DOHH2 (cell line): ENCODE results near the gene IRF6.

Experiments
- H3F3A ChIP-seq: fragments of 200-600 bp; sonication (generic), shearing (Covaris generic); 2 replicates; pipeline ENCODE4 v1.6.0; 2016; ENCODE audit warnings: antibody characterized with exemption, mild to moderate bottlenecking; ENCODE audit not compliant: control insufficient read depth, insufficient read depth
- H3K27ac ChIP-seq: fragments of 200-600 bp; sonication (generic); 2 replicates; pipeline ENCODE4 v1.5.1; 2014; ENCODE audit warnings: low read depth, mild to moderate bottlenecking, low read length, moderate library complexity
- H3K27me3 ChIP-seq: fragments of 200-600 bp; sonication (generic); 2 replicates; pipeline ENCODE4 v1.6.1; 2014; ENCODE audit warnings: mild to moderate bottlenecking, low read length, mixed read lengths; ENCODE audit not compliant: control insufficient read depth
- H3K36me3 ChIP-seq: fragments of 200-600 bp; sonication (generic); 2 replicates; pipeline ENCODE4 v1.6.1; 2014; ENCODE audit warnings: mild to moderate bottlenecking, low read length, moderate library complexity, mixed read lengths; ENCODE audit not compliant: control insufficient read depth
- H3K4me1 ChIP-seq: fragments of 200-600 bp; sonication (generic); 2 replicates; pipeline ENCODE4 v1.6.1; 2014; ENCODE audit warnings: mild to moderate bottlenecking, low read length, mixed read lengths; ENCODE audit not compliant: control insufficient read depth
- H3K4me2 ChIP-seq: fragments of 200-600 bp; sonication (generic); 2 replicates; pipeline ENCODE4 v1.6.0; 2014; ENCODE audit warnings: mild to moderate bottlenecking, low read length, moderate library complexity
- H3K4me3 ChIP-seq: fragments of 200-600 bp; sonication (generic); 2 replicates; pipeline ENCODE4 v1.5.1; 2014; ENCODE audit warnings: mild to moderate bottlenecking, low read length, mixed read lengths
- H3K79me2 ChIP-seq: fragments of 200-600 bp; sonication (generic); 2 replicates; pipeline ENCODE4 v1.6.1; 2014; ENCODE audit warnings: mild to moderate bottlenecking, low read length, mixed read lengths; ENCODE audit not compliant: control insufficient read depth
- H3K9me2 ChIP-seq: fragments of 200-600 bp; sonication (generic); replicated peaks from 2 replicates; pipeline ENCODE4 v1.6.1; 2014; ENCODE audit warnings: mild to moderate bottlenecking, low read length, mixed read lengths; ENCODE audit not compliant: control insufficient read depth
- H3K9me3 ChIP-seq: fragments of 200-600 bp; sonication (generic); 2 replicates; pipeline ENCODE4 v1.6.1; 2014; ENCODE audit warnings: antibody characterized with exemption, low read length, mixed read lengths; ENCODE audit not compliant: control insufficient read depth, insufficient read depth
- H4K20me1 ChIP-seq: fragments of 200-600 bp; sonication (generic); 2 replicates; pipeline ENCODE4 v1.6.0; 2014; ENCODE audit warnings: low read depth, mild to moderate bottlenecking, antibody characterized with exemption, low read length, moderate library complexity; ENCODE audit not compliant: control insufficient read depth, insufficient read depth
- EZH2phosphoT487 ChIP-seq: fragments of 200-600 bp; sonication (generic); IDR thresholded peaks from 2 replicates; pipeline ENCODE4 v1.6.1; 2017; ENCODE audit warnings: borderline replicate concordance, mild to moderate bottlenecking, antibody characterized with exemption, low read length, moderate library complexity, mixed read lengths
- TF ChIP-seq, protein P1 (sequence below): fragments of 200-600 bp; sonication (generic); IDR thresholded peaks from one replicate; pipeline ENCODE4 v1.5.1; 2014; ENCODE audit warnings: antibody characterized with exemption, mild to moderate bottlenecking, low read depth, low read length; ENCODE audit not compliant: poor library complexity, severe bottlenecking

IRF6 gene

DNA sequence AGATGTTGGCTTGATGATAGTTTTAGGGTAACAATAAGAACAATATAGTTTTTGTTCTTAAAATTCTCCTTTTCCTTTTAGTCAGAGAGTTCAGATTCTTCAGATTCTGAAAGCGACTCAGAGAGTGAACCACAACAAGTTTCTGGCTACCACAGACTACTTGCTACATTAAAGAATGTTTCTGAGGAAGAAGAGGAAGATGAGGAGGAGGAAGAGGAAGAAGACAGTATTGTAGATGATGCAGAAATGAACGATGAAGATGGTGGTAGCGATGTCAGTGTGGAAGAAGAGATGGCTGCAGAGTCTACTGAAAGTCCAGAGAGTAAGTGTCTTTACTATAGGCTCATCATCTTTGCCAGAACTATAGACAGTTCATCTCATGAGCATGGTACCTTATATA, 24.8 kb upstream of the IRF6 start:
- peaks cover 22% of the 10 kb centered on the region for H3K4me1 ChIP-seq
- no peak overlapping the region for H3K4me2 ChIP-seq
- H3K4me3 ChIP-seq, result no peak overlapping the region
- H3K9me3 ChIP-seq, result no peaks in the 10 kb centered on the region
- H4K20me1 ChIP-seq, result no peaks in the 10 kb centered on the region
- TF ChIP-seq, protein P1, sequence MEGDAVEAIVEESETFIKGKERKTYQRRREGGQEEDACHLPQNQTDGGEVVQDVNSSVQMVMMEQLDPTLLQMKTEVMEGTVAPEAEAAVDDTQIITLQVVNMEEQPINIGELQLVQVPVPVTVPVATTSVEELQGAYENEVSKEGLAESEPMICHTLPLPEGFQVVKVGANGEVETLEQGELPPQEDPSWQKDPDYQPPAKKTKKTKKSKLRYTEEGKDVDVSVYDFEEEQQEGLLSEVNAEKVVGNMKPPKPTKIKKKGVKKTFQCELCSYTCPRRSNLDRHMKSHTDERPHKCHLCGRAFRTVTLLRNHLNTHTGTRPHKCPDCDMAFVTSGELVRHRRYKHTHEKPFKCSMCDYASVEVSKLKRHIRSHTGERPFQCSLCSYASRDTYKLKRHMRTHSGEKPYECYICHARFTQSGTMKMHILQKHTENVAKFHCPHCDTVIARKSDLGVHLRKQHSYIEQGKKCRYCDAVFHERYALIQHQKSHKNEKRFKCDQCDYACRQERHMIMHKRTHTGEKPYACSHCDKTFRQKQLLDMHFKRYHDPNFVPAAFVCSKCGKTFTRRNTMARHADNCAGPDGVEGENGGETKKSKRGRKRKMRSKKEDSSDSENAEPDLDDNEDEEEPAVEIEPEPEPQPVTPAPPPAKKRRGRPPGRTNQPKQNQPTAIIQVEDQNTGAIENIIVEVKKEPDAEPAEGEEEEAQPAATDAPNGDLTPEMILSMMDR, result no peak
- TF ChIP-seq EZH2phosphoT487, result no peak
- H3K36me3 ChIP-seq, result peaks cover 63% of the 10 kb centered on the region
- H3K79me2 ChIP-seq, result peaks cover 36% of the 10 kb centered on the region
- H3K27me3 ChIP-seq, result no peaks in the 10 kb centered on the region
- no peak overlapping the region for H3K27ac ChIP-seq
- peaks cover 2% of the 10 kb centered on the region; the same call in 1 of the 2 replicates for H3F3A ChIP-seq
- H3K9me2 ChIP-seq, result no peaks in the 10 kb centered on the region

DNA sequence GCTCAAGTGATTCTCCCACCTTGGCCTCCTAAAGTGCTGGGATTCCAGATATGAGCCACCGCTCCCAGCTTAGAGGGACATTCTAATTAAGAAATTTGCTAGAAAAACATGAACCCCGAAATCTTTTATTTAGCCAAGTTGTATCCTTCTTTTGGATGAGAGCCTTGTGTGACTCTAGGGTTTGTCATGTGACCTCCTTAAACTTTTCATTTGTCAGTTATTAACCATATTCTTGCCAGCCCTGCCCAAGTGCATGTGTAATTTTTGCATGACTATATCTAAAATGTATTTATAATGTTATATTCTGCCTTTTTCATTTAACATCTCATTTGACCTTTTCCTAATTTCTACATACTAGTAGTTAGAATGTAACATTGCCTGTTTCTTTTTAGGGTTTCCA, 23.8 kb upstream of the IRF6 start:
- Histone ChIP-seq H3K27me3 (no peaks in the 10 kb centered on the region), H3K4me2 (peak overlapping the region; percentile 48), H3K79me2 (peaks cover 36% of the 10 kb centered on the region), H3F3A (peaks cover 5% of the 10 kb centered on the region), H3K4me3 (peak overlapping the region; percentile 100), H3K9me2 (no peaks in the 10 kb centered on the region), H3K9me3 (no peaks in the 10 kb centered on the region), H3K27ac (no peak overlapping the region), H3K4me1 (peaks cover 22% of the 10 kb centered on the region), H4K20me1 (no peaks in the 10 kb centered on the region), H3K36me3 (peaks cover 53% of the 10 kb centered on the region)
- TF ChIP-seq, protein P1, result no peak
- no peak for TF ChIP-seq EZH2phosphoT487

DNA sequence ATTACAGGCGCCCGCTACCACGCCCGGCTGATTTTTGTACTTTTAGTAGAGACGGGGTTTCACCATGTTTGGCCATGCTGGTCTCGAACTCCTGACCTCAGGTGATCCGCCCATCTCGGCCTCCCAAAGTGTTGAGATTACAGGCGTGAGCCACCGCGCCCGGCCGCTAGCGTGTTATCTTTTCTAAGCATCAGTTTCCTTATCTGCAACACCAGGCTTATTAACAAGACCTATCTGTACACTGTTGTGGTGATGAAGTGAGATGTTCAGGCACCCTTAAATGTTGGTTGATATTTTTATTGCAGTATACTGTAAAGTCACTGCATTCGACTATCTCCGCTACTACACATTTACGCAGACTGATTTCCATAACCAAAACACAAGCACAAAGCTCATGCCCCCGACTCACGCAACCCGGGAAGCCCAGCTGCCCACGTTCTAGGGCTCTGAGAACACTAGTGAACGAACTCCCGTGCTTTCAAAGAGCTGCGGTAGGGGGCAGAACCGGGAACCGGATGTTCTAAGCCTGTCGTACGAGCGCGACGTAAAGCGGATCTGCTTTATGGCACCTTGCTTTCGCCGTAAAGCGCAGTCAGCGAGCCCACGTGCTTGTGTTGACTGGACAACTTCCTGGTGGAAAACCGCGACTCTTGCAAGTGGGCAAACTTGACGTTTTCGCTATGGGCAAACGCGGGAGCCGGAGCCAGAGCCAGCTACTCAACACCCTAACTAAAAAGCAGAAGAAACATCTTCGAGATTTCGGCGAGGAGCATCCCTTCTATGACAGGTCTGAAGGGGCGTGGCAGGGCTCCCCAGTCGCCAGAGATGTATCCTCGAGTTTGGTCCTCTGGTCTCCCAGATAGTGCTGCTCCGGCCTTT, 21.7 kb upstream of the IRF6 start, which contains the start of gene UTP25:
Gene UTP25, plus strand, starts transcription at position 589 of the 879 bp plus-strand sequence. Its CDS starts 92 bp downstream, at position 681.
- H3K9me2 ChIP-seq, result no peaks in the 10 kb centered on the region
- TF ChIP-seq EZH2phosphoT487, result no peak
- TF ChIP-seq, protein P1, result peak; percentile 63
- H3K79me2 ChIP-seq, result peaks cover 36% of the 10 kb centered on the region
- peaks cover 32% of the 10 kb centered on the region for H3K36me3 ChIP-seq
- H3K9me3 ChIP-seq, result no peaks in the 10 kb centered on the region
- no peaks in the 10 kb centered on the region; the same call in 1 of the 2 replicates for H3K27me3 ChIP-seq
- H3K27ac ChIP-seq, result peak within 1 kb of the TSS; percentile 71
- H3K4me1 ChIP-seq, result peaks cover 22% of the 10 kb centered on the region
- no peaks in the 10 kb centered on the region for H4K20me1 ChIP-seq
- peaks cover 5% of the 10 kb centered on the region for H3F3A ChIP-seq
- peak within 1 kb of the TSS; percentile 74 for H3K4me2 ChIP-seq
- peak within 1 kb of the TSS; percentile 100 for H3K4me3 ChIP-seq
